GM19397 (cell line): ENCODE measurements around the gene ERCC6L.
"Not testable (repeated sequence)": the region's sequence is repeated elsewhere in the genome, so short reads cannot be mapped to it uniquely, and the experiment has no call there.

ENCODE experiments used
- ATAC-seq: cut with Tn5 transposase; IDR thresholded peaks from one replicate; pipeline ENCODE4 v1.9.1; 2021; ENCODE audit warnings: mild to moderate bottlenecking, moderate library complexity; ENCODE audit not compliant: unreplicated experiment

The ERCC6L gene

GRCh38 chrX:72176981-72177380 is 61.8 kb downstream of the ERCC6L start:
- ATAC-seq = no peak

- ATAC-seq = not testable (repeated sequence)
These were observed 62.5 kb downstream of the ERCC6L start for GRCh38 chrX:72176289-72176688.

- no peak for ATAC-seq
These were observed 69.7 kb downstream of the ERCC6L start for GRCh38 chrX:72169008-72169728.

DNA sequence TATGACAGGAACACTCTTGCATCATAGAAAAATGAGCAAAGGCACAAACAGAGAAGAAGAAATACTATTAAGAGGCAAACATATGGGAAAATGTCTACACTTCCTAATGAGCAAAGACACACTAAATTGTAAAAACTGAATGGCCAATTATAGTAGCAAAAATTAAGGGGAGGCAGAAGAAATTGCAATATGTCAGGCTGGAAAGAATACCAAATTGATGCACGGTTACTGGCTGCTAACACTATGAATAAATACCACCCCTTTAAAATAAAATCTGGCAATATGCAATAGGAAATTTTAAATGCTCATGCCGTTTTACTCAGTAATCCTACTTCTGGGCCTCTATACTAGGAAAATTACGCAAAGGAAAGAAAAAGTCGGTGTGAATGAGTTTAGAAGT is 73.3 kb downstream of the ERCC6L start:
- ATAC-seq = no peak

GRCh38 chrX:72159769-72160168 is 79.1 kb downstream of the ERCC6L start:
- ATAC-seq = no peak

GRCh38 chrX:72158773-72159172 is 80.1 kb downstream of the ERCC6L start:
- ATAC-seq = no peak
